ENCODE data around the gene SV2C.

SV2C gene

DNA sequence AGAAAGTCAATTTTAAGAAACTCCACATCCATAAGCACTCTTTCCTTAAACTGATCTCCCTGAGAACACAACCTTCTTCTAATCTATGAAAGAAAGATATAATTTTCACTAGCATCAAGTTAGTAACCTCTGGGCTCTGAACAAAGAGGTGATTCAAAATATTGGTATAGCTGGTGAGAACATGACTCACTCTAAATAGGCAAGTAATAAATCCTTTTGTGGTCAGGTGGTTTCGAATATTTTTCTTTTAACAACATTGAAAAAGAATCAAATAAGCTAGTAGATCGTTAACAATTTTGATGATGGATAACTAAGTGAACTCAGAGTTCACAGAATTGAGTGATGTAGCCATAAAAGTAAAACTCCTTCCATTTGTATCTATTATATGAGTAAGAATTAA lies 169.3 kb downstream of the SV2C start:
- no peak for DNase-seq (ENCODE audit: low spot score)
- no peak for TF ChIP-seq CTCF (IDR thresholded peaks at IDR 0.05; ENCODE audit: extremely low read depth, missing control alignments)

GRCh38 chr5:76256116-76256889 lies 173.1 kb downstream of the SV2C start:
- peak; percentile 67 for DNase-seq (ENCODE audit: low spot score)
- TF ChIP-seq CTCF (IDR thresholded peaks at IDR 0.05; ENCODE audit: extremely low read depth, missing control alignments) = peak; percentile 66

DNA sequence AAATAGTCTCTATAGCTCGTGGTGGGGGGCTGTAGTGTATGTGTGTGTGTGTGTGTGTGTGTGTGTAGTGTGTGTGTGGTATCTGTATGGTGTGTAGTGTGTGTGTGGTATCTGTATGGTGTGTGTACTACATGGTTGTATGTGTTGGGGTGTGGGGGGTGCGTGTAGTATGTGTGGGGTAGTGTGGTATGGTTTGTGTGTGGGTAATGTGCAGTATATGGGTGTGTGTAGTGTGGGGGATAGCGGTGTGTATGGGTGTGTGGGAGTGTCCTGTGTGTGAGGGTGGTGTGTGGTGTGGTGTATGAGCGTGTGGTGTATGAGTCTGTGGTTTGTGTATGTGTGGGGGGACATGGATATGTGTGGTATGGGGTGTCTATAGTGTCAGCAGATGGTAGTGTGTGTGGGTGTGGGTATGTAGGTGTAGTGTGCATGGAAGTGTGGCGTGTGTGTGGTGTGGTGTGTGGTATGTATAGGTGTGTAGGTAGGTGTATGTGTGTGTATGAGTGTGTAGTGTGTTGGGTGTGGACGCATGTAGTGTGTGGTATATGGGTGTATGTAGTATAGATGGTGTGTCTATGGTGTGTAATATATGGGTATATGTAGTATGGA lies 174.1 kb downstream of the SV2C start:
- no peak for DNase-seq (ENCODE audit: low spot score)
- no peak for TF ChIP-seq CTCF (IDR thresholded peaks at IDR 0.05; ENCODE audit: extremely low read depth, missing control alignments)

DNA sequence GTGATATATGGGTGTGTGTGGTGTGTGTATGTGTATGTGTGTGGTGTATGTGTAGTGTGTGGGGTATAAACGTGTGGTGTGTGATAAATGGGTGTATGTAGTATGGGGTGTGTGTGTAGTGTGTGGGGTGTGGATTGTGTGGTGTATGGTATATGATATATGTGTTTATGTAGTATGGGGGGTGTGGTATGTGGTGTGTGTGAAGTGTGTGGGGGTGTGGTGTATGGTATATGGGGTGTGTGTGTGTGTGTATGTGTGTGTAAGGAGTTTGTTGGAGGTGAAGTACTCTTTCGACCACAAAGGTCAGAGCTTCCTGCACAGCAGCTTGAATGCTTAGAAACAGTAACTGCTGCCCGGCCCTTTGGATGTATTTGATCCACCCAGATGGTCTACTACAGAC lies 174.7 kb downstream of the SV2C start:
- DNase-seq (ENCODE audit: low spot score) = no peak
- no peak for TF ChIP-seq CTCF (IDR thresholded peaks at IDR 0.05; ENCODE audit: extremely low read depth, missing control alignments)

- no peak for TF ChIP-seq CTCF (IDR thresholded peaks at IDR 0.05; ENCODE audit: extremely low read depth, missing control alignments)
- DNase-seq (ENCODE audit: low spot score) = no peak
These were observed 181.5 kb downstream of the SV2C start for GRCh38 chr5:76264681-76265080.

DNA sequence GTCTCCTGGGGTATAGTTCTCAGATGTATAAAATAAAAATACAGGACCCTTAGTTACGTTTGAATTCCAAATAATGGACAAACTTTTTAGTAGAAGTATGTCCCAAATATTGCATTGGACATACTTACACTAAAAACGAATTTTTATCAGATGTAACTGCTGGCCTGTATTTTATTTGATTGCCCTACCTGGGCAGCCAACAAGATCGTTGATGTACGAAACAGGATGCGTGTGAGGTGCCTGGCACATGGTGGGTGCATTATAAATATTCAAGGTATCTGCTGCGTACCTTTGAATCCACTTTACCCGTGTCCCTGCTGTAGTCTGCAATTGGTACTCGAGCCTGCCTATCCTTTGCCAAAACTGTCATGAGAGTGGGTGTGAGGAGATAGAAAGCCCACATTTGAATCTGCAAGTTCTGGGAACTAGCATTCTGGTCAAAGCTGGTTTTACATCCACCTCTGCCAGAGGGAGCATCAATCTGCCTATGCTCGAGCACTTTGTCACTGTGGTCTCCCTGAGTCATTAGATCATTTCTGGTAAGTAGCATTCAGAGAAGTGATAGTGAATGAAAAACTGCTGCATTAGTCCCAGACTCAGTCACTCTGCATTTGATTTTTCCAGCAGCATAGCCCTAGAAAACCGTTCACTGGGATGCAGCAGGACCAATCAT lies 186.2 kb downstream of the SV2C start:
- no peak for TF ChIP-seq CTCF (IDR thresholded peaks at IDR 0.05; ENCODE audit: extremely low read depth, missing control alignments)

More for the DNA sequence above, 186.2 kb downstream of the SV2C start:
- no peak for DNase-seq (ENCODE audit: low spot score)

Measured in GM20000 (cell line).